ENCODE data around the gene NCK2.

The NCK2 gene

DNA sequence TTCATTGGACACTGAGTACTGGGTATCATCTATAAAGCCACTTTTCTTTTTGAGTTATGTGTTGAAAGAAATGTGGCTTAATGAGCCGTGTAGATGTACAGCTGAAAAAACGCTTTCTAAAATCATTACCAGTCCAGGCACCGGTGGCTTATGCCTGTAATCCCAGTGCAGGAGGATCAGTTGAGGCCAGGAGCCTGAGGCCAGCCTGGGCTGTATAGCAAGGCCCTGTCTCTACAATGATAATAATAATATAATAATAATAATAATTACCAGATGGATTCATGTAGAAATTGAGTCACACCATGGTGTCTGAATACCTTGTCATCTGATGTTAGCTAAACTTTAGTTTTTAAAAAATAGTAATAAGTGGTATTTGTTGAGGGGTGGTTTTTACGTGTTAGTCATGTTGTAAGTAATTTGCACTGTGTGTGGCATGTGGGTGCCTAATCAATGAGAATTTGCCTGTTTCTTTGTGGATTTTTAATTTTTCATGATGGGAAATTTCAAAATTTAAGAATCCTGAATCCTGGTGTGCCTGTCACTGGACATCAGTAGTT, 30.1 kb downstream of the NCK2 start:
- FAIRE-seq (no peak), DNase-seq (ENCODE audit: insufficient read length, low spot score) (no peak)

DNA sequence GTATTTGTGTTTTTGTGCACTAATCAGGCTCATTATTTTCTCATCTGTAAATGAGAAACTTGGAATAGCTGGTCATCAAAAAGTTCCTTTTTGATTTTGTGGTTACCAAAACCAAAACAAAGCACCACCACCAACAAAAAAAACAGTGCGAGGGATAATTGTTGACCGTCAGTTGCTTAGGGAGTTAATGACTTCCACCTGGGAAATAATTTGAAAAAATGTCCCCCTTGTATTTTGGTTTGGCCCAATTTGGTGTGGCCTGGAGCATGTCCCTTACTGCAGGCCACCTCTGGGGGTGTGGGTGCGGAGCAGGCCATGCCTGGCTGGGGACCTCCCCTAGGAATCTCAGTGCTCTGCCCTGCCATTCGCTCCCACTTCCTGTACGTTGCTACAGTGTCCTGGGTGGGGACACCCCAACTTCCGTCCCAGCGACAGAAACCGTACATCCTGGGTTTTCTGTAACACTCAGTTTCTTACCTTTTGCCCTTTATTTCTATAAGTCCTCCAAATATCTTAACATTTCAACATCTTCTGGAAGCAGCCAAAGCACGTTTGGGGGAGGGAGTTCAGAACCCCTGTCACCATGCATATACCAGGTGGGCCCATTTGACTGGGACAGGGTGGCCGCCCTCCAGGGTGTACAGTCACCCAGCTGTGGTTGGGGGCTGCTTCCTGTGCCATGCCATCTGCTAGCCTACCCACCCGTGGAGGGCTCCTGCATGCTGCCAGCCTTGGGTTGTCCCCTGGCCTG, 31.3 kb downstream of the NCK2 start:
- DNase-seq (ENCODE audit: insufficient read length, low spot score) (no peak), FAIRE-seq (no peak)

DNA sequence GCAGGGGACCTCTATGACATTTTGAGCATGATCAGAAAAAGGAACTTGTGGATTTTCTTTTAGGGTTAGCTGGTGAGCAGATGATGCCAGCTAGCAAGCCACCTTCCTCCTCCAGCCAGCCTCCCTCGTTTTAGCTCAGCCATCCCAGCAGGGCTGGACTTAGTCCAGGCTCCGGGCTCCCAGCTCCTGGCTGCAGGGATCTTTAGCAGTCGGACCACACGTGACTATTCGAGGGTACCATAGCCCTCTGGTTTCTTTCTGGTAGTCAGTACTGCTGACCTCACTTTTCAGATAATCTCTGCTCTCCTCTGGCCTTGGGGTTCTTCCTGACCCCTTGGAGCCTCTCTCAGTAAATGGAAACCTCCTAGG, 31.8 kb downstream of the NCK2 start:
- DNase-seq (ENCODE audit: insufficient read length, low spot score) (no peak), FAIRE-seq (no peak)

DNA sequence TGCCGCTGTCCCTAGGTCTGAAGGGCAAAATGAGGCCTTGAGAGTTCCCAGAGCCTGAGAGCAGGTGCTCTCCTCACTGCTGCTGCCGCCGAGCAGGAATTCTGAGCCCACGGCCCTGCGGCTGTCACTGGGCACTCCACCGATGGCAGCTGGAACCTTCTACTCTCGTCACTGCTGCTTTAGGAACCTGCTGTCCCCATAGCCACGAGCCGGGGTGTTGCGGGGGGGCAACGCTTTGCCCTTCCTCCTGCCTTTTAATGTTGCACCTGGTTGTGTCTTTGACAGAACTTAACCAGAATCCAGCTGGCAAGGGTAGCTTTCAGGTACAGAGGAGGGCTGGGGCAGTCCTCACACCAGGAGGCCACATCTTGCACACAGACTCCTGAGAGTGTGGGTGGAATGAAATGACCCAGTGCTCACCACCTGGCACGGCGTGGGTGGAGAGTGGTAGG, 32.3 kb downstream of the NCK2 start:
- FAIRE-seq: no peak
- DNase-seq (ENCODE audit: insufficient read length, low spot score): no peak

DNA sequence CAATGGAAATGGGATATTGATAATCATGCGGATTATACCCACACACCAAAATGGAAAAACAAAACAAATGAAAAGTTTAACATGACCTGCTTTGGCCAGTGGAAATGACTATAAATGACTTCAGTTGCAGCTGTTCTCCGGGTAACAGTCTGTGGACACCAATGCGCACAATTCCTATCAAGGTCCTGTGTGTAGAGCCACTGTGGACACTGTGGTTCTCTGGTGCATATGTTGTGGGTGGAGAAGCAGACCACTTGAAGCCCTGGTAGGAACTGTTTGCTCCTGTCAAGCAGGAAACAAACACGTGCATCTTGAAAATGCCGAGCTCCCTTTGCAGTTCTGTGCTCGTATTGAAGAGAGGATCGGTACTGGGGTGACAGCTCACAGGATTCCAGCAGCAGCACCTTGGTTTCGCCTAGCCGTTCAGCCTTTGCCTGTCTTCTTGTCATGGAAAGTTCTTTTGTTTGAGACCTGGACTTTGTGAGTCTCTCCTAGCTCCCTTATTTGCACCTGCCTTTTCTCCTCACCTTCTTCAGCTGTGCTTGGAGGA, 32.9 kb downstream of the NCK2 start:
- DNase-seq (ENCODE audit: insufficient read length, low spot score) (no peak), FAIRE-seq (no peak)

DNA sequence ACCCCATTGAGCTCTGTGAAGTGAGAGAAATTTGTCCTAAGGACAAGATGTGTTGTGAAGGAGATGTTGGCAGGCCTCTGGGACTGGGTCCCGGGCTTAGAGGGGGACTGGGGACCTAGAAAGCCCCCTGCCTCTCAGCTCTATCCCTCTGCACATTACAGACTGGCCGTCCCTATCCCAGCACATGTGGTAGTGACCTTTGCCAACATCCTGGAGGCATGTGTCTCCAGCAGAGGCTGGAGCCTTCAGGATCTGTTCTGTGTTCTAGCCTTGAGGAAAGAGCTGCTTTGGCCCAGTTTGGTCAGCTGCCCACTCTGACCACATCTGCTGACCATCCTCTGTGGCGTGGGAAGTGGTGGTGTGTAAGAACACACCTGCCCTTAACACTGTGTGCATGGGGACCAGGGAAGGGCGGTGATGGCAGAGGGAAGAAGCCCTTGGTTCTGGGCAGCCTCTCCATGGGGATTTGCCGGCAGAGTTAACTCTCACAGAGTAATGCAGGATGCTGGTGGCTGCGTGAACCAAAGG, 33.4 kb downstream of the NCK2 start:
- DNase-seq (ENCODE audit: insufficient read length, low spot score) (no peak), FAIRE-seq (no peak)

DNA sequence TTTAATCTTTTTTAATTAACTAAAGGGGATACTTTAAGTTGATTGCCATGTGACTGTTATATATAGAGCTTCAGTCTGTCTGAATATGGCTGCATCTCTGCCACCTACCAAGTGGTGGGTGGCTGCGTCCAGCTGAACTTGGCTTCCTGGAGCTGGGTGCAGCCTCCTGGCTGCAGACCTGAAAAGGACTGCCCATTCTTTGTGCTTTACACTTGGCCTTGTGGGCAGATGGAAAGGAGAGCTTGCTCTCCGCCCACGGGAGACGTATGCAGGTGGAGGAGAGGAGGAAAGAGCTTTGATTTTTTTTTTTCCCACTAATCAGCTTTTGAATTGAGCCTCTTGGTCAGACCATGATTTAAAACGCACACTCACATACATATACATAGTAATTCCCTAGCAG, 34.7 kb downstream of the NCK2 start:
- DNase-seq (ENCODE audit: insufficient read length, low spot score) (no peak), FAIRE-seq (no peak)

DNA sequence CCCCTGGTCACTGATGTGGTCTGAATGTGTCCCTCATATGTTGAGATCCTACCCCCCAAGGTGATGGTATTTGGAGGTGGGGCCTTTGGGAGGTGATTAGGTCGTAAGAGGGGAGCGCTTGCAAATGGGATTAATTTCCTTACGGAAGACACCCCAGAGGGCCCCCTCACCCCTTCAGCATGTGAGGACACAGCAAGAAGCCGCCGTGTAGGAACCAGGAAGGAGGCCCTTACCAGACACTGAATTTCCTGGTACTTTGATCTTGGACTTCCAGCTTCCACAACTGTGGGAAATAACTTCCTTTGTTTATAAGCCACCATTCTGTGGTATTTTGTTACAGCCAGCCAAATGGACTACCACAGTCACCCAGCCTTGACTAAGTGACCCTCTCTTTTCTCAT, 35.9 kb downstream of the NCK2 start:
- FAIRE-seq: no peak
- DNase-seq (ENCODE audit: insufficient read length, low spot score): no peak

DNA sequence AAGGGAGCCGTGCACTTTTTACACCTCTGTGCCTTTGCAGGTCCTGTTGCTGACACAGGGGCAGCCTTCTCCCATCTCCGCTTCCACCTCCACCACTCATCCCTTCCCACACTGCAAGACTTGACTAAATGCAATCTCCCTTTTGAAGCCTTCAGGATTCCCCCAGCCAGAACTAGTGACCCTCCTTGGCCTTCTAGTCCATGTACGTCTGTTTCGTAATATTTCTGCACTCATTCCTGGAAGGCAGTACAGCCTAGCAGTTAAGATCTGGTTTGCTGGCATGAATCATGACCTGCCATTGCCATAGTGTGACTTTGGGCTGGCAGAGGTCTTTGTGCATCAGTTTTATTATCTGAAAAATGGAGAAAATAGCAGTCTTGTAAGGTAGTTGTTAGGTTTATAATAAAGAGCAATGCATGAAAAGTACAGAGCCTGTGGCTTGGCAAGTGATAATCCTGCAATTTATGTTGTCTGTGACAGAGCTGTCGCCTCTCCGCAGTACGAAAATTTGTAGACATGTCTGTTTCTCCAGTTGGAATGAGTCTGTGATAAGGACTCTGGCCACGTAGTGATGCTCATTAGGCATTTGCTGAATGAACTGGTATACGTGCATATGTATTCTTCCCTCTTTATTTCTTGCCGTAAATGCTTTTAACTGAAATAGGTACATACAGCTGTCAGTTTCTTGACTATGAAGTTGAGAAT, 36.7 kb downstream of the NCK2 start:
- FAIRE-seq (no peak), DNase-seq (ENCODE audit: insufficient read length, low spot score) (no peak)

DNA sequence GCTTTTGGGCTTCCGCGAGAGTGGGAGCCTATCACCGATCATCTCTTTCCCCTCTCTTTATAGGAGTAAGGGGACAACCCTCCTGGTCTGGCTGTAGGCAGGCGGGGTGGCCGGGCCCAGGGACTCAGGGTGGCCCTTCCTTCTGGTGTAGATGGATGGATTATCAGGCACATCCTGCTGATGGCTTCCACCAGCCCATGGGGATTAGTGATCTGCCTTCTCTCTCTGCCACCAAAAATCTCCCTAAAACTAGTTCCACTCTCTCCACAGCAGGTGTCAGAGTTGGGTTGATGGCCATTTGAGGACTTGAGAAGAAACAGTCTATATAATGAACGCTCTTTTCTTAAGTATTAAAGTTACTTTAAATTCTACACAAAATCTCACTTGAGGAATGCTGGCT, 37.4 kb downstream of the NCK2 start:
- DNase-seq (ENCODE audit: insufficient read length, low spot score): no peak
- FAIRE-seq: no peak

DNA sequence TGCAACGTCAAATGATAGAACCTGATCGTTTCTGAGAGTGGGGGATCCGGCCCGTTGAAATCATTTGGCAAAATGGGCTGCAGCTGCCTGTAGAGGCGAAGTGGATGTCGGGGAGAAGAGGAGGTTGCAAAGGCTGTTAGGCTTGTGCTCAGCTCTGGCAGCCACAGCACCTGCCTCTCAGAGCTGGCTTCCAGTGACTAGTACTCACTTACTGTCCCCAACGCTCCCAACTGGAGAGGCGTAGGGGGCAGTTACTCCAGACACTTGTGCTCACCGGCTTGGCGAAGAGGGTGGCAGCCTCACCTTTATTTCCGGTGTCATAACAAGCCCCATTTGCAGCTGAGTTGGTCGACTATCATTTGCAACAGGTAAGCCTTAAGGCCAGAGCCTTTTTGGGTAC, 37.9 kb downstream of the NCK2 start:
- FAIRE-seq: no peak
- no peak for DNase-seq (ENCODE audit: insufficient read length, low spot score)

DNA sequence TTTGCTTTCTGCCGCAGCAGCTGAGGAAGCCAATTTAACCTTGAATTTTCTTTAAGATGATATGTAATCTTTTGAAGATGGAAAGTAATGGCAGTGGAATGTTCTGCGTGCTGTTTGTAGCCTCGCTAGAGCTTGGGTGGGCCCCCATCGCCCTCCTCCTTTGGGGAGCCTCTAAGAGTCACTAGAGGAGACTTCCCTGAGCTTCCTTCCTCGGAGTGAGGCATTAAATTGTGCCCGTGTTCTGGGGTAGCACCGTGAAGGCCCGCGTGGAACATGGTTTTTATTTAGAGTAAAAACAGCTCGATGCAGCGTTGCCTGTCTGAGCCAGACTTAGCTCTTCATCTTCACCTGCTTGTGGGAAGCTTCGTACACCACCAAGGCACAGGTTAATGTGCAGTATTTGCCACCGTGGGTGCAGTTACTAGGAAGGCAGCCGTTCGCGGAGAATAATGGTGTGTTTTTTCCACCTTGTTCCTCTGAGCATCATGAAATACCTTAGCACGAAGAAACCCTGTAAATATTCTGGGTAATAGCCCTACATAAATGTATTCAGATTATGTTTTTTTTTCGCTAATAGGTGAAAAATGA, 38.5 kb downstream of the NCK2 start:
- DNase-seq (ENCODE audit: insufficient read length, low spot score) (no peak), FAIRE-seq (no peak)

DNA sequence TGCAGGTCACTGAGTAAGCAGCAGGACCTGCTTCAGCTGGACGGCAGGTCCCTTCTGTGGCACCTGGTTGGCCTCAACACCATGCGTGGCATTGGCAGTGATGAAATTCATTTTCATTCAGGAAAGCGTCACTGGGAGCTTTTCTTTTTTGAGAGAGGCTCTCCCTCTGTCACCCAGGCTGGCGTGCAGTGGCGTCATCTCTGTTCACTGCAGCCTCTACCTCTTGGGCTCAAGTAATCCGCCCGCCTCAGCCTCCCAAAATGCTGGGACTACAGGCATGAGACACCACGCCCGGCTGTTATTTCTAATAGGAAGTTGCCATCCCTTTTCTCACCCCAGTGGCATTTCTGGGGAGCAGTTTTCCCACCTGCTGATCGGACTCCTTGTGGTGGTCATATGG, 39.3 kb downstream of the NCK2 start:
- FAIRE-seq: no peak
- no peak for DNase-seq (ENCODE audit: insufficient read length, low spot score)

DNA sequence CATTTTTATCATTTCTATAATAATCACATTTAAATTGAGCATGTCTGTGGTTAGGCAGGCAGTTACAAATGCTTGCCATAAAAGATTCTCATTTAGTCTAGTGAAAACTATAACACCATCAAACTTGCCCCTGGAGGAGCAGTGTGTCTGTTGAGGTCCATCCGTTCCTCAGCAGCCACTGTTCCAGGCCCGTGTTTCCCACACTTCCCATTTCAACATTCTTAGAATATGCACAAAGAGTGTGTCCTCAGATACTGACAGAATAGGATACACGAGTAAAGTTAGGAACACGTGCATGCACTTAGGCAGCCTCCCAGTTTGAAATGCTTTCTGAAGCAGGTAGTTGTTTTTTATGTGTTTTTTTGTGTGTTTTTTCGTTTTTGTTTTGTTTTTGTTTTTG, 39.9 kb downstream of the NCK2 start:
- no peak for FAIRE-seq

DNA sequence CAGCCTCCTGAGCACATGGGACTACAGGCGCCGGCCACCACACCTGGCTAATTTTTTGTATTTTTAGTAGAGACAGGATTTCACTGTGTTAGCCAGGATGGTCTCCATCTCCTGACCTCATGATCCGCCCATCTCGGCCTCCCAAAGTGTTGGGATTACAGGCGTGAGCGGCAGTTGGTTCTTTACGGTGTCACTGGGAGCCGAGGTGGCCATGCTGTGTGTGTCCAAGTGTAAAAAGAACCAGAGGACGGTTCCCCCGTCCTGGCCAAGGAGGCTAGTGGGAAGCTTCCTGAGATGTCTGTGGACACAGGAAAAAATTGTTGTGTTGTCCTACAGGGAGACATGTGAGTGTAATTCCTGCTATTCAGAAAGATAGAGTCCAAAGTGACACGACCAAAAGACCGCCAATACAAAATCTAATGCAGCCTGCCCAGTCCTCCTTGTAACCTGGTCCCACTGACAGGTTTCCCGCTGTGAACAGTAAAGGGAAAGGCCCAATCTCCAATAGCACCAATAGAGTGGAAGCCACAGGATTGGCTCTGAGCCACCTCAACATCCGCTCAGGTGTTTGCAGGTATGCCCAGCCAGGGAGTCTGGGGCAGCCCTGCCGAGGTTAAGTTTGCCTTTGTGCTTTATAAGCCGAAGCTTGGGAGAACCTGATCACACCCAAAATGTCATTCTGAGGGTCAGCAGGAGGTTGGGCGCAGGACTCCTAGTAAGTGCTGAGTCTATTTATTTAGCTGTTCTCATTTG, 40.6 kb downstream of the NCK2 start:
- no peak for FAIRE-seq
- DNase-seq (ENCODE audit: insufficient read length, low spot score): no peak

More for the DNA sequence above, 39.9 kb downstream of the NCK2 start:
- no peak for DNase-seq (ENCODE audit: insufficient read length, low spot score)

DNA sequence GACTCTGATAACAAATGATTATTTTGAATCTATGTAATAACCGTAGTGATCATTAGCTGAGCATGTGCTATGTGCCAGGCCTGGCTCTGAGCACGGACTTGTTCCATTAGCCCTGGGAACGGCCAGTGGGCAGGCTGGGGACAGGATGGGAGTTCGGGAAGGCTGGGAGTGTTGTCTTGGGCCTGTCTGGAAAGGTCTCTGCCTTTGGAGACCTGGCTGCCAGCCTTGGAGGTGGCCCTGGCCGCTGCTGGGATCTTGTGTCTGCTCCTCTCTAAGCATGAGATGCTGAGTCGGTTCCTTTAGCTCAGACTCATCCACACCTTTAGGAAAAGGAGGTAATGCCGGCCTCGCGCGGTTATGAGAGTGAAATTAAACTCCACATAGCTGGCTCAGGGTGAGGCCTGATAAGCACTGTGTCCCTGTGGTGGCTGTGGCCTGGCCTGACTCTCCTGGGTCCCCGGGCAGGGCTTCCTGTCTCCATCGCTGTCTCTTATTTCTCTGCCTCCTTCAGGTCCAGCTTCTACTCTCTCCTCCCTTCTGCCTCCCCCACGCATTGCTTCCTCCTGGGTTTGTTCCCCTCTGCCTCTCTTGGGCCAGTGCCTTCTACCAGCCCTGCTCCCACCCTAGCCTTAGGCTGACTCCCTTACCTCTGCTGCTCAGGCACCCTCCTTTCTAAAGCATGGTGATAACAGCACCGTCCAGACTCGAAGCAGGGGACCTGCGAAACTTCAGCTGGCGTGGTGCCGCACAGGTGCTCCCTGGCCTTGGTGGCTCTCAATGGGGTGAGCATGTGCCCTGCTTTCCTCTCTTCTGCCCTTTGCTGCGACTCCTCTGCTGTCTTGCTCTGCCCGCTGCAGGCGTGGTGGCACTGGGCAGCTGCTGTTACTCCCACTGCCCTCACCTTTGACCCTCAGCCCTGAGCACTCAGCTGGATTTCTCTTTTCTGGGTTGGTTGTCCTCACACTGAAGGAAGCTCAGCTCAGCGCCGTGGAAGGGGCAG, 41.8 kb downstream of the NCK2 start:
- DNase-seq (ENCODE audit: insufficient read length, low spot score) (no peak), FAIRE-seq (no peak)

DNA sequence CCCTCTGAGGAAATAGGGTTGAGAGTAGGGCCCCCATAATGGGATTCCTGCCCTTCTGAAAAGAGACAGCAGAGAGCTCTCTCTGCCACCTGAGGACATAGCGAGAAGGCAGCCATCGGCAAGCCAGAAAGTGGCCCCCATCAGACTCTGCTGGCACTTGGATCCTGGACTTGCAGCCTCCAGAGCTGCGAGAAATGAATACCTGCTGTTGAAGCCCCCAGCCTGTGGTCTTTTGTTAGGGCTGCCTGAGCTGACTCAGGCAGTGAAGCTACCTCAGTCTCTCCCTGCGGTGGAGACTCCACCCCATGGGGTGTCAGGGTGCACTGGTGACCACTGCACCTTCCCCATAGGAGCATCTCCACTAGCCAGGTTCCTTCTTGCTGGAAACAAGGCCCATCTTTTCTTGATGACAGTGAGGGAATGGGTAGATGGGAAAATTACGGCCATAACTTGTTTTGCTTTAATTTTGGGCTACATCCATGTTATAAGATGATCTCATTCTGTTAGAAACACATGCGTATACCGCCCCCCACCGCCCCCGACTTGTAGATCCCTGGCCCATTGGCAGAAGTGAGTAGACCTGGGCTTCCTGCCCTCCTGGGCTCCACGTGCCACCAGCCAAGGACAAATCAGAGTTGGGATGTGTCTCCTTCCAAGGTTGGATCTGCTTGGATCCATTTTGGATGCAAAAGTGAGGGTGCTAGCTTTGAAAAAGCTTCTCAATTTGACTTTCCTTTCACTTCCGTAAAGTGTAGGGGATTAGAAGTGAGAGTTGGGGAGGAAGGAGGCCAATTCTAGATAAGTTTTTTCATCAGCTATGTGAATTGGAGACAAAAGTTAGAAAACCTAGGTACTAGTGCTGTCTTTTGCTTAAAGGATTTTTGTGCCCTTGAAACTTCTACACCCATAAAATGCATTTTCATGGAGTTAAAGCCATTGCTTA, 42.9 kb downstream of the NCK2 start:
- FAIRE-seq (no peak), DNase-seq (ENCODE audit: insufficient read length, low spot score) (no peak)

DNA sequence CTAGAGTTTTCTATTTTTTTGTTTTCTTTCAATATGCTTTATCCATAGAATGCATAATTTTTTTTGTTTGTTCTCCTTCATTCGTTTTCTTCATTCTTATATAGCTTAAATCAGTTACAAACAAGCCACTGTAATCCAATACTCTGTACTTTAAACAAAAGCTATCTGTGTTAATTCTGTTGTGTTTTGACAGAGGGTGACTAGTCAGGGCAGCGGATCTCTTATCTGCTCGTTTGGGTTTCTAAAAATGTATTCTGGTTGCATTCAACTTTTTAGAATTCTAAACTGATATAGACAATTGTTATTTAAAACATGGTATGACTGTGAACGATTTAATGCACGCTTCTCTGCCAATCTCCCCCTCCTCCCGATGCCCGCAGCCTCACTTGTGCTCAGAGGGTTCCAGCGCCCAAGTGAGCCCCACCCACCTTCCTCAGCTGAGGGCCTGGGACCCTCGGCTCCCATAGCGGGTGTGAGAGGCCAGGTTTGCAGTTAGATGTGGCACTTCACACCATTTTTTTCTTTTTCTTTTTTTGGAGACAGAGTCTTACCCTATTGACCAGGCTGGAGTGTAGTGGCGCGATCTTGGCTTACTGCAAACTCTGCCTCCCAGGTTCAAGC, 44.1 kb downstream of the NCK2 start:
- no peak for FAIRE-seq
- DNase-seq (ENCODE audit: insufficient read length, low spot score): no peak

Data from HTR-8/SVneo (cell line).